HPDE6-E6E7 (cell line): ENCODE data around the gene FBXL17.

Experiments
- DNase-seq: peaks from one replicate; pipeline ENCODE4 v3.0.0; 2011; ENCODE audit warnings: missing footprints; ENCODE audit errors: extremely low spot score

Gene FBXL17

GRCh38 chr5:107915176-107915812 lies 466.6 kb downstream of the FBXL17 start:
- DNase-seq: no peak

- DNase-seq: no peak
Measured at GRCh38 chr5:107913494-107913893, 468.4 kb downstream of the FBXL17 start.

GRCh38 chr5:107900721-107901120 lies 481.2 kb downstream of the FBXL17 start:
- no peak for DNase-seq

- DNase-seq: no peak
Measured at GRCh38 chr5:107894361-107894760, 487.5 kb downstream of the FBXL17 start.

GRCh38 chr5:107893642-107894041 lies 488.3 kb downstream of the FBXL17 start:
- DNase-seq: no peak

GRCh38 chr5:107889387-107889786 lies 492.5 kb downstream of the FBXL17 start:
- DNase-seq: no peak

- DNase-seq: no peak
Measured at GRCh38 chr5:107888541-107888940, 493.4 kb downstream of the FBXL17 start.

GRCh38 chr5:107887166-107887943 lies 494.5 kb downstream of the FBXL17 start:
- no peak for DNase-seq

- no peak for DNase-seq
Measured at GRCh38 chr5:107885601-107886000, 496.3 kb downstream of the FBXL17 start.

GRCh38 chr5:107884871-107885270 lies 497.0 kb downstream of the FBXL17 start:
- no peak for DNase-seq

- no peak for DNase-seq
Measured at GRCh38 chr5:107878661-107879060, 503.2 kb downstream of the FBXL17 start.

GRCh38 chr5:107876906-107877305 lies 505.0 kb downstream of the FBXL17 start:
- no peak for DNase-seq

- DNase-seq: no peak
Measured at GRCh38 chr5:107876261-107876660, 505.6 kb downstream of the FBXL17 start.

GRCh38 chr5:107875833-107876232 lies 506.1 kb downstream of the FBXL17 start:
- DNase-seq: no peak

- DNase-seq: no peak
Measured at GRCh38 chr5:107874795-107875194, 507.1 kb downstream of the FBXL17 start.

- no peak for DNase-seq
Measured at GRCh38 chr5:107873877-107874276, 508.0 kb downstream of the FBXL17 start.

GRCh38 chr5:107871023-107871422 lies 510.9 kb downstream of the FBXL17 start:
- no peak for DNase-seq

GRCh38 chr5:107869438-107870115 lies 512.3 kb downstream of the FBXL17 start:
- DNase-seq: peak; percentile 60

- DNase-seq: no peak
Measured at GRCh38 chr5:107868650-107869409, 513.1 kb downstream of the FBXL17 start.

GRCh38 chr5:107867266-107867665 lies 514.6 kb downstream of the FBXL17 start:
- no peak for DNase-seq

GRCh38 chr5:107864793-107865192 lies 517.1 kb downstream of the FBXL17 start:
- no peak for DNase-seq

GRCh38 chr5:107863125-107863524 lies 518.8 kb downstream of the FBXL17 start:
- no peak for DNase-seq
